Kidney epithelial cell (primary cell): ENCODE measurements around the gene RUBCNL. TPM values are rescaled to one million over a fixed set of nuclear protein-coding genes. Genes with fewer than 3 reads are reported as not detected.

ENCODE experiments used
- DNase-seq: peaks from one replicate; pipeline ENCODE4 v3.0.0-alpha.2; 2010; ENCODE audit warnings: low read depth
- H3K27me3 ChIP-seq: 2 replicates; pipeline ENCODE4 v1.6.0; 2011; ENCODE audit warnings: low read length; ENCODE audit not compliant: control insufficient read depth, insufficient read depth
- H3K36me3 ChIP-seq: 2 replicates; pipeline ENCODE4 v1.5.1; 2011; ENCODE audit warnings: low read length; ENCODE audit not compliant: control insufficient read depth, insufficient read depth
- H3K4me3 ChIP-seq: 2 replicates; pipeline ENCODE4 v1.5.1; 2011; ENCODE audit warnings: low read depth, mild to moderate bottlenecking, control low read depth, low read length
- CTCF ChIP-seq: IDR thresholded peaks from 2 replicates; pipeline ENCODE4 v1.5.1; 2011; ENCODE audit warnings: mild to moderate bottlenecking, moderate library complexity, low read length, control low read depth, inconsistent platforms; ENCODE audit not compliant: insufficient read depth, poor library complexity, severe bottlenecking
- total RNA-seq: library from RNA; depleted of rRNA; stranded (reverse); fragments of >200 nt; gene quantifications from 2 replicates; pipeline ENCODE4 v1.2.3, GENCODE V29; 2015

The RUBCNL gene
- total RNA-seq, 1 donor from 2014 or later, result 1.8 TPM

GRCh38 chr13:46311217-46311616, 75.8 kb downstream of the RUBCNL start:
- Histone ChIP-seq H3K4me3 (no peak overlapping the region), H3K27me3 (peaks cover 2% of the 10 kb centered on the region), H3K36me3 (no peaks in the 10 kb centered on the region)
- TF ChIP-seq CTCF, result no peak
- DNase-seq, result no peak

GRCh38 chr13:46310066-46310465, 77.0 kb downstream of the RUBCNL start:
- Histone ChIP-seq H3K4me3 (no peak overlapping the region), H3K36me3 (no peaks in the 10 kb centered on the region), H3K27me3 (no peaks in the 10 kb centered on the region)
- DNase-seq, result no peak
- TF ChIP-seq CTCF, result no peak

DNA sequence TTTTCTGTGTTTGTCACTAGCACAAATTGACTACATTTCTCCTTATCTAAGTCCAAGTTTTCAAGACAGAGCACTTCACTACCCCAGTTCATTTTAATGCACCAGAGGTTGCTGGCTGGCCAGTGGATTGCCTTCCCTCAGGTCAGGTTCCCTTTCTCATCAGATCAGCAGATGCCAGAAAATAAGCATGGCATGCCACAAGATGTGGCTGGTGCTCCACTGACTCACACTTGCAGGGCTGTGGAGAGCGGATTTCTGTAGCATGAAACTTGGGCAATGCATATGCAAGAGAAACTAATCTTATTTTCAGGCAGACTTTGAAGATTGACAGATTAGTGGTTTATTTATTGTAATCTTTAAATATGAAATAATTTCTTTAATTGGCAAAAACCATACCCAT, 79.5 kb downstream of the RUBCNL start:
- Histone ChIP-seq H3K36me3 (no peaks in the 10 kb centered on the region), H3K27me3 (no peaks in the 10 kb centered on the region), H3K4me3 (no peak overlapping the region)
- no peak for DNase-seq
- no peak for TF ChIP-seq CTCF

DNA sequence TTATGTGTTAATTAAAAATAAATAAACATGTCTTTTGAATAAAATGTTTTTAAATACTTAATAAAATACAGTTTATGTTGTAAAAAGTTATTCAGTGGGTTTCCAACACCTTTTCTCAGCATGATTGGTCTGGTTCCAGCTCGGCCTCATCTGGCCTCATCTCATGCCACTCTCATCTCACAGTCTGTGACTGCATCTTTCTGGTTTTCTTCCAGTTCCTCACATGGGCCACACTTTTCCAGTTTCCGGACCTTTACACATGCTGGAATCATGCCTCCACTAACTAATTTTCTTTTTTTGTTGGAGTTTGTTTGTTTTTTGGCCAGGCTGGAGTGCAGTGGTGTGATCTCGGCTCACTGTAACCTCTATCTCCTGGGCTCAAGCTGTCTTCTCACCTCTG, 82.5 kb downstream of the RUBCNL start:
- no peaks in the 10 kb centered on the region for H3K27me3 ChIP-seq
- H3K36me3 ChIP-seq, result no peaks in the 10 kb centered on the region
- no peak overlapping the region for H3K4me3 ChIP-seq
- no peak for TF ChIP-seq CTCF
- DNase-seq, result no peak

- H3K4me3 ChIP-seq, result no peak overlapping the region
- no peak for DNase-seq
- no peak for TF ChIP-seq CTCF
- H3K27me3 ChIP-seq, result no peaks in the 10 kb centered on the region
- no peaks in the 10 kb centered on the region for H3K36me3 ChIP-seq
Measured at GRCh38 chr13:46303742-46304385, 83.2 kb downstream of the RUBCNL start.

GRCh38 chr13:46297361-46297811, 89.7 kb downstream of the RUBCNL start:
- no peak for DNase-seq
- no peaks in the 10 kb centered on the region for H3K27me3 ChIP-seq
- TF ChIP-seq CTCF, result no peak
- no peak overlapping the region for H3K4me3 ChIP-seq
- H3K36me3 ChIP-seq, result no peaks in the 10 kb centered on the region
